Endothelial cell of umbilical vein (primary cell): ENCODE data around the gene RBBP5. TPM values are rescaled to one million over a fixed set of nuclear protein-coding genes. Genes with fewer than 3 reads are reported as not detected.

ENCODE experiments used
- BruUV-seq: library from RNA; stranded (reverse); fragments of 400-500 nt; replicated peaks from 2 replicates; lab custom pipeline; 2021; lab: Mats Ljungman, UMichigan
- CTCF ChIA-PET: fragments of 300-600, 350-600 bp; sonication (Branson Sonifier 250); formaldehyde crosslinking; loops from one replicate; lab custom pipeline; 2021; ENCODE audit warnings: antibody characterized with exemption, inconsistent platforms; lab: Charles Lee
- POLR2A ChIA-PET: fragments of 300-600, 350-600 bp; sonication (Branson Sonifier 250); formaldehyde crosslinking; loops from one replicate; lab custom pipeline; 2021; ENCODE audit warnings: antibody characterized with exemption, inconsistent platforms; lab: Charles Lee
- DNase-seq: peaks from one replicate; pipeline ENCODE4 v3.0.0-alpha.2; 2011; ENCODE audit warnings: low read depth, low spot score
- FAIRE-seq: peaks from 2 replicates; lab custom pipeline; 2011; peaks lifted over from hg19 to GRCh38; lab: Jason Lieb, UNC
- H2AFZ ChIP-seq: 2 replicates; pipeline ENCODE4 v1.6.0; 2012; ENCODE audit warnings: low read depth, low read length, control low read depth, inconsistent platforms
- H3K27ac ChIP-seq: 2 replicates; pipeline ENCODE4 v1.5.1; 2011; ENCODE audit warnings: low read depth, mild to moderate bottlenecking, control low read depth, low read length, moderate library complexity; ENCODE audit not compliant: insufficient read depth
- H3K27me3 ChIP-seq, 2 experiments: 2 replicates each; pipeline versions ENCODE4 v1.6.0 to v1.6.1; 2011; ENCODE audit warnings: low read length in 2 of 2, mixed read lengths in 1 of 2; ENCODE audit not compliant: control insufficient read depth in 2 of 2, insufficient read depth in 2 of 2
- H3K36me3 ChIP-seq, 2 experiments: 2 replicates in 1 of 2; 3 replicates in 1 of 2; pipeline ENCODE4 v1.5.1; 2011; ENCODE audit warnings: low read length in 2 of 2, mild to moderate bottlenecking in 1 of 2, moderate library complexity in 1 of 2; ENCODE audit not compliant: control insufficient read depth in 2 of 2, insufficient read depth in 2 of 2; ENCODE audit errors: extremely low read depth in 1 of 2
- H3K4me1 ChIP-seq: 3 replicates; pipeline ENCODE4 v1.5.1; 2011; ENCODE audit warnings: mild to moderate bottlenecking, low read length; ENCODE audit not compliant: control insufficient read depth, insufficient read depth; ENCODE audit errors: extremely low read depth
- H3K4me2 ChIP-seq: 2 replicates; pipeline ENCODE4 v1.6.1; 2011; ENCODE audit warnings: low read length, control low read depth, mixed read lengths; ENCODE audit not compliant: insufficient read depth
- H3K4me3 ChIP-seq, 3 experiments: fragments of 200-600 bp in 1 of 3; sonication (generic), shearing (Covaris generic) in 1 of 3; replicated peaks in 1 of 3; 2 replicates each; pipeline ENCODE4 v1.5.1; 2011 to 2016; ENCODE audit warnings: control low read depth in 3 of 3, low read length in 3 of 3, mild to moderate bottlenecking in 2 of 3, inconsistent platforms in 1 of 3, low read depth in 1 of 3, moderate library complexity in 1 of 3; ENCODE audit not compliant: insufficient read depth in 1 of 3
- H3K79me2 ChIP-seq: 2 replicates; pipeline ENCODE4 v1.6.0; 2012; ENCODE audit warnings: low read length, inconsistent platforms; ENCODE audit not compliant: control insufficient read depth, insufficient read depth
- H3K9ac ChIP-seq: replicated peaks from 2 replicates; pipeline ENCODE3; 2011; ENCODE audit warnings: low read length, control low read depth; ENCODE audit not compliant: insufficient read depth; ENCODE audit errors: extremely low read depth
- H3K9me1 ChIP-seq: replicated peaks from 3 replicates; pipeline ENCODE4 v1.6.0; 2011; ENCODE audit warnings: mild to moderate bottlenecking, low read length; ENCODE audit not compliant: control insufficient read depth, insufficient read depth; ENCODE audit errors: extremely low read depth
- H3K9me3 ChIP-seq: replicated peaks from 2 replicates; pipeline ENCODE4 v1.5.1; 2012; ENCODE audit warnings: low read length, inconsistent platforms; ENCODE audit not compliant: control insufficient read depth, insufficient read depth
- H4K20me1 ChIP-seq: replicated peaks from 2 replicates; pipeline ENCODE3; 2011; ENCODE audit warnings: mild to moderate bottlenecking, low read length; ENCODE audit not compliant: control insufficient read depth, insufficient read depth; ENCODE audit errors: extremely low read depth
- GATA2 ChIP-seq: IDR thresholded peaks from 2 replicates; pipeline ENCODE4 v1.7.0; 2011; ENCODE audit warnings: low read depth, mild to moderate bottlenecking, moderate library complexity, mixed read lengths, low read length; ENCODE audit not compliant: insufficient read length, insufficient read depth
- JUN ChIP-seq: IDR thresholded peaks from 2 replicates; pipeline ENCODE4 v1.6.1; 2011; ENCODE audit warnings: borderline replicate concordance, low read depth; ENCODE audit not compliant: insufficient read length, insufficient read depth
- MAX ChIP-seq: IDR thresholded peaks from 2 replicates; pipeline ENCODE4 v1.6.1; 2011; ENCODE audit not compliant: insufficient read depth, insufficient read length
- MYC ChIP-seq: IDR thresholded peaks from one replicate; pipeline ENCODE4 v1.6.1; 2011; ENCODE audit warnings: mild to moderate bottlenecking, low read depth, low read length
- POLR2AphosphoS5 ChIP-seq: IDR thresholded peaks from 2 replicates; pipeline ENCODE4 v1.6.1; 2012; ENCODE audit warnings: low read depth, mild to moderate bottlenecking, control low read depth, low read length, moderate library complexity; ENCODE audit not compliant: insufficient read depth
- dilution Hi-C: fragments of 300-500 bp; cut with MboI; formaldehyde crosslinking; loops from one replicate; pipeline ENCODE4 v1.15.0; 2019; ENCODE audit warnings: low sequenced_read_pairs; ENCODE audit not compliant: extremely low pct_ligation_motif_present
- intact Hi-C: fragments of 100-400 bp; cut with micrococcal nuclease; formaldehyde crosslinking; loops from one replicate; pipeline ENCODE4 v1.10.0; 2022
- polyA plus RNA-seq, 4 experiments: library from polyadenylated mRNA; depleted of rRNA in 3 of 4; stranded (reverse) in 3 of 4; unstranded in 1 of 4; fragments of >200 nt; gene quantifications; 2 replicates each; pipeline versions ENCODE4 v1.2.1 to v1.2.3, GENCODE V29; 2011 to 2012; ENCODE audit warnings: missing spikeins in 1 of 4
- total RNA-seq: library from RNA; stranded (reverse); gene quantifications from 2 replicates; pipeline ENCODE4 v1.2.3, GENCODE V29; 2021

RBBP5 gene
- total and polyA plus RNA-seq, 2 donors (not counting 3 experiments of a cell fraction or from before 2014, with no cell fraction given): 5.8 to 14.2 TPM

- ChIA-PET CTCF (interaction anchor here (1.0 to 5.3 kb wide), 3 partner anchors 14 to 180 kb away, joined by 3 to 63 read pairs (median 3); no protein-coding TSS in a partner anchor), POLR2A (interaction anchor here (0.6 kb wide), 1 partner anchor 435 kb away, joined by 3 read pairs; no protein-coding TSS in a partner anchor)
- TF ChIP-seq MAX (no peak), GATA2 (no peak)
- no peak overlapping the region for H3K9ac ChIP-seq
- dilution Hi-C loops (no loop called here), intact Hi-C loops (no loop called here)
- H3K27me3 ChIP-seq: no peaks in the 10 kb centered on the region
- H3K79me2 ChIP-seq: no peaks in the 10 kb centered on the region
- H3K9me3 ChIP-seq: no peaks in the 10 kb centered on the region
- FAIRE-seq (no peak), DNase-seq (no peak)
- H3K4me2 ChIP-seq: no peak overlapping the region
- no peak overlapping the region for H2AFZ ChIP-seq
- no peaks in the 10 kb centered on the region for H3K9me1 ChIP-seq
- no peaks in the 10 kb centered on the region for H3K4me1 ChIP-seq
- no peak overlapping the region for H3K27ac ChIP-seq
- H3K4me3 ChIP-seq: no peak overlapping the region
- BruUV-seq: no TSS peak
- H4K20me1 ChIP-seq: no peaks in the 10 kb centered on the region
- H3K36me3 ChIP-seq: no peaks in the 10 kb centered on the region
Observed at GRCh38 chr1:205076245-205076761, 45.5 kb downstream of the RBBP5 start.

- ChIA-PET CTCF (interaction anchor here (1.0 to 5.3 kb wide), 2 partner anchors 14 to 180 kb away, joined by 3 to 63 read pairs; no protein-coding TSS in a partner anchor), POLR2A (interaction anchor here (0.6 kb wide), 1 partner anchor 434 kb away, joined by 3 read pairs; no protein-coding TSS in a partner anchor)
- Histone ChIP-seq H3K4me1 (no peaks in the 10 kb centered on the region), H3K79me2 (no peaks in the 10 kb centered on the region), H4K20me1 (no peaks in the 10 kb centered on the region), H3K27me3 (no peaks in the 10 kb centered on the region), H3K4me3 (no peak overlapping the region), H2AFZ (no peak overlapping the region), H3K9me3 (no peaks in the 10 kb centered on the region), H3K27ac (no peak overlapping the region), H3K4me2 (no peak overlapping the region), H3K36me3 (no peaks in the 10 kb centered on the region), H3K9me1 (no peaks in the 10 kb centered on the region), H3K9ac (no peak overlapping the region)
- dilution Hi-C loops (no loop called here), intact Hi-C loops (no loop called here)
- BruUV-seq: no TSS peak
- no peak for DNase-seq
- TF ChIP-seq POLR2AphosphoS5 (no peak), JUN (no peak), MAX (no peak), MYC (no peak)
- no peak for FAIRE-seq
Observed at GRCh38 chr1:205075642-205076155, 46.1 kb downstream of the RBBP5 start.
